ENCODE measurements around the gene EIF3I.
A peak's percentile ranks its signal among the peaks of the same experiment; 100 is the strongest.

Gene EIF3I

DNA sequence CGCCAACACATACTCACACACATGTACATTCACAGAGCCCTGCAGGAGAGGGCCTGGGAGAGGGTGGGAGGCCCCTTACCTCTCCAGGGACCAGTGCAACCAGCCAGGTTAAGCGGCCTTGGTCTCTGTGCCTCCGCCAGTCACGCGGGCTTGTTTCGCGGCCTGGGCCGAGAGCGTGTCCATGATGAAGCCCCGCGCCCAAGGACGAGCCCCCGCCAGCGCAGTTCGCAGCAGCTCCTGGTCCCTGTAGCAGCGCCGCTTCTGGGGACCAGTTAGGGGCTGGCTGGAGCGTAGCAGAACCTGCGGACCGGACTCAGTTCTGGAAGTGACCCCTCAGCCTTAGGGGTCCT, 17.6 kb downstream of the EIF3I start:
- Histone ChIP-seq H3K27ac (ENCODE audit: low read depth, low read length, poor library complexity, severe bottlenecking) (peak overlapping the region; percentile 72), H3K9me3 (ENCODE audit: low read length) (no peaks in the 10 kb centered on the region), H4K20me1 (ENCODE audit: insufficient read depth, low read length) (no peaks in the 10 kb centered on the region), H3K79me2 (ENCODE audit: insufficient read depth, low read length) (no peaks in the 10 kb centered on the region), H3K9ac (ENCODE audit: low read length) (peak overlapping the region; percentile 69), H3F3A (ENCODE audit: insufficient read depth, low read length) (peaks cover 3% of the 10 kb centered on the region; the same call in 1 of the 2 replicates), H3K4me2 (ENCODE audit: low read length) (peak overlapping the region; percentile 83), H3K4me1 (ENCODE audit: insufficient read depth, low read length, severe bottlenecking) (peaks cover 35% of the 10 kb centered on the region), H3K9me2 (ENCODE audit: low read depth, low read length) (no peaks in the 10 kb centered on the region), H2AFZ (ENCODE audit: low read length) (0 out of 2 replicates have a peak overlapping the region, but pooled peaks have one; percentile 34), H3K27me3 (ENCODE audit: insufficient read depth, low read length) (no peaks in the 10 kb centered on the region), H3K36me3 (ENCODE audit: insufficient read depth, low read length) (peaks cover 2% of the 10 kb centered on the region; the same call in 1 of the 2 replicates), H3K4me3 (ENCODE audit: low read depth, low read length, poor library complexity, severe bottlenecking) (peak overlapping the region; percentile 64)
- no peak for TF ChIP-seq EZH2 (IDR thresholded peaks at IDR 0.05; ENCODE audit: borderline replicate concordance, low read length)

GRCh38 chr1:32240140-32240951, 18.1 kb downstream of the EIF3I start:
- H3K9me3 ChIP-seq (ENCODE audit: low read length) = no peaks in the 10 kb centered on the region
- no peaks in the 10 kb centered on the region for H3K27me3 ChIP-seq (ENCODE audit: insufficient read depth, low read length)
- no peaks in the 10 kb centered on the region for H3K36me3 ChIP-seq (ENCODE audit: insufficient read depth, low read length)
- TF ChIP-seq, protein P1, sequence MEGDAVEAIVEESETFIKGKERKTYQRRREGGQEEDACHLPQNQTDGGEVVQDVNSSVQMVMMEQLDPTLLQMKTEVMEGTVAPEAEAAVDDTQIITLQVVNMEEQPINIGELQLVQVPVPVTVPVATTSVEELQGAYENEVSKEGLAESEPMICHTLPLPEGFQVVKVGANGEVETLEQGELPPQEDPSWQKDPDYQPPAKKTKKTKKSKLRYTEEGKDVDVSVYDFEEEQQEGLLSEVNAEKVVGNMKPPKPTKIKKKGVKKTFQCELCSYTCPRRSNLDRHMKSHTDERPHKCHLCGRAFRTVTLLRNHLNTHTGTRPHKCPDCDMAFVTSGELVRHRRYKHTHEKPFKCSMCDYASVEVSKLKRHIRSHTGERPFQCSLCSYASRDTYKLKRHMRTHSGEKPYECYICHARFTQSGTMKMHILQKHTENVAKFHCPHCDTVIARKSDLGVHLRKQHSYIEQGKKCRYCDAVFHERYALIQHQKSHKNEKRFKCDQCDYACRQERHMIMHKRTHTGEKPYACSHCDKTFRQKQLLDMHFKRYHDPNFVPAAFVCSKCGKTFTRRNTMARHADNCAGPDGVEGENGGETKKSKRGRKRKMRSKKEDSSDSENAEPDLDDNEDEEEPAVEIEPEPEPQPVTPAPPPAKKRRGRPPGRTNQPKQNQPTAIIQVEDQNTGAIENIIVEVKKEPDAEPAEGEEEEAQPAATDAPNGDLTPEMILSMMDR (IDR thresholded peaks at IDR 0.05; ENCODE audit: low read length) = peak; percentile 40
- TF ChIP-seq EZH2 (IDR thresholded peaks at IDR 0.05; ENCODE audit: borderline replicate concordance, low read length) = no peak
- H3K27ac ChIP-seq (ENCODE audit: low read depth, low read length, poor library complexity, severe bottlenecking) = peak overlapping the region; percentile 72
- H4K20me1 ChIP-seq (ENCODE audit: insufficient read depth, low read length) = no peaks in the 10 kb centered on the region
- H3K4me3 ChIP-seq (ENCODE audit: low read depth, low read length, poor library complexity, severe bottlenecking) = peak overlapping the region; percentile 64
- peaks cover 33% of the 10 kb centered on the region for H3K4me1 ChIP-seq (ENCODE audit: insufficient read depth, low read length, severe bottlenecking)
- peaks cover 3% of the 10 kb centered on the region; the same call in 1 of the 2 replicates for H3F3A ChIP-seq (ENCODE audit: insufficient read depth, low read length)
- H3K9me2 ChIP-seq (ENCODE audit: low read depth, low read length) = no peaks in the 10 kb centered on the region
- H2AFZ ChIP-seq (ENCODE audit: low read length) = 0 out of 2 replicates have a peak overlapping the region, but pooled peaks have one; percentile 34
- H3K79me2 ChIP-seq (ENCODE audit: insufficient read depth, low read length) = no peaks in the 10 kb centered on the region
- H3K4me2 ChIP-seq (ENCODE audit: low read length) = peak overlapping the region; percentile 83
- H3K9ac ChIP-seq (ENCODE audit: low read length) = peak overlapping the region; percentile 69

DNA sequence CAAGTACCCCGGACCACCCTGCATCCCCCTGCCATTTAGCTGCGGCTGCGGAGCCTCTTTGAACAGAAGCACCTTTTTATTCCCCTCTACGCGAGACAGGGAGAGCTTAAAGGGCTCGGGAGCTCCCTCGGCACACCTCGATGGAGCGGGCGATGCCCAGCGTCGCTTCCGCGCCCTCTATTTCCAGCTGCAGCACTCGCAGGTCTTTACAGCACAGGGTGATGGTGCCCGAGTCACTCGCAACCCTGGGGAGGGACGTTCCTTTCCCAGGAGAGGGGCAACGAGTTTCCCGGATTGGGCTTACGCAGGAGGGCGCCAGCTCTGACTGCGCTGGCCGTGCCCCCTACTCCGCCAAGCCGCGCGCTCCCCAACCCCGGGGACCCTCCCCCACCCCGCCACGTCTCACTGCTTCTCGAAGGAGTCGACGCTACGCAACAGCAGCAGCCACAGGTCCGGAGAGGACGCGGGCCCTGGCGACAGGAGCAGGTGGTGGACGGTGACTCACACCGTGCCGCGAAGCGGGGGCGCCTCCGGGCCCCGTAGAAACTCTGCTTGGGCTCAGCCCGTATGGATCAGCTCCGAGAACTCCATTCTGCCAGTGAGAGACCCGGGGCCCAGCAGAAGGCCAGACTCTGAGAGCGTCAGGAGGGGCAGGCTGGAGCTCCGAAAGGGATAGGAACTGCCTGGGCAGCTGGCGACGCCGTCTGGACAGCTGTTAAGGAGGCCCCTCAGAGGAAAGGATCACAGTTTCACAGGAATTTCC, 19.0 kb downstream of the EIF3I start:
- Histone ChIP-seq H3K4me2 (ENCODE audit: low read length) (peak overlapping the region; percentile 83), H3K36me3 (ENCODE audit: insufficient read depth, low read length) (no peaks in the 10 kb centered on the region), H3K4me3 (ENCODE audit: low read depth, low read length, poor library complexity, severe bottlenecking) (peak overlapping the region; percentile 64), H3K27me3 (ENCODE audit: insufficient read depth, low read length) (no peaks in the 10 kb centered on the region), H2AFZ (ENCODE audit: low read length) (0 out of 2 replicates have a peak overlapping the region, but pooled peaks have one; percentile 5), H3K4me1 (ENCODE audit: insufficient read depth, low read length, severe bottlenecking) (peaks cover 40% of the 10 kb centered on the region), H3K79me2 (ENCODE audit: insufficient read depth, low read length) (no peaks in the 10 kb centered on the region), H3K9ac (ENCODE audit: low read length) (peak overlapping the region; percentile 69), H3K27ac (ENCODE audit: low read depth, low read length, poor library complexity, severe bottlenecking) (peak overlapping the region; percentile 72), H4K20me1 (ENCODE audit: insufficient read depth, low read length) (no peaks in the 10 kb centered on the region), H3F3A (ENCODE audit: insufficient read depth, low read length) (peaks cover under 1% of the 10 kb centered on the region; the same call in 1 of the 2 replicates), H3K9me2 (ENCODE audit: low read depth, low read length) (no peaks in the 10 kb centered on the region), H3K9me3 (ENCODE audit: low read length) (no peaks in the 10 kb centered on the region)
- TF ChIP-seq, protein P1 (IDR thresholded peaks at IDR 0.05; ENCODE audit: low read length) = no peak
- no peak for TF ChIP-seq EZH2 (IDR thresholded peaks at IDR 0.05; ENCODE audit: borderline replicate concordance, low read length)

Measured in OCI-LY1 (cell line).